ENCODE results near the gene PTPRCAP.

The PTPRCAP gene

DNA sequence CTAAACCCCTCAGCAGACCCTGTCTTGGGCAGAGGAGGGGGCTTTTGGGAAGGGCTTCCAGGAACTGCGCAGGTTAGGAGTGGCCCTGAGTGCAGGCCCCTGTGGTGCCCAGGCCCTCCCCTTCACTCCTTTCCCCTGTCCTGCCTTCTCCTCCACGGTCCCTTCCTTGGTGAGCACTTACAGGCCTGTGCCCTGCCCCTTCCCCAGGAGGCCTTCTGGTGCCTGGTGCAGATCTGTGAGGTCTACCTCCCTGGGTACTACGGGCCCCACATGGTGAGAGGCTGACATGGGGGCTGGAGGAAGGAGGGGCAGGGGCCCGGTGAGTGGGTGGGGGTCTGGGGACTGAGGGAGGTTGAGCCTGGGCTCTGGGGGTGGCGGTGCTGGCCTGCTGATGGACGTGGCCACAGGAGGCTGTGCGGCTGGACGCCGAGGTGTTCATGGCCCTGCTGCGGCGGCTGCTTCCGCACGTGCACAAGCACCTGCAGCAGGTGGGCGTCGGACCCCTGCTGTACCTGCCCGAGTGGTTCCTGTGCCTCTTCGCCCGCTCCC, 31.0 kb downstream of the PTPRCAP start:
- Histone ChIP-seq H3K27me3 (replicated peaks; ENCODE audit: insufficient read depth, low read length) (no peaks in the 10 kb centered on the region), H3K9me3 (replicated peaks; ENCODE audit: insufficient read depth, low read length) (no peaks in the 10 kb centered on the region), H3F3A (ENCODE audit: insufficient read depth, low read length) (no peaks in the 10 kb centered on the region; the same call in 1 of the 2 replicates), H3K4me2 (ENCODE audit: low read depth, low read length) (no peak overlapping the region), H3K27ac (ENCODE audit: low read length) (no peak overlapping the region), H3K4me1 (ENCODE audit: low read length) (peaks cover 26% of the 10 kb centered on the region), H3K4me3 (ENCODE audit: low read length) (no peak overlapping the region), H3K9ac (ENCODE audit: low read length) (no peak overlapping the region), H3K36me3 (replicated peaks; ENCODE audit: insufficient read depth, low read length) (no peaks in the 10 kb centered on the region), H3K9me2 (replicated peaks; ENCODE audit: insufficient read depth, low read length) (no peaks in the 10 kb centered on the region), H4K20me1 (ENCODE audit: insufficient read depth, low read length) (no peaks in the 10 kb centered on the region), H2AFZ (ENCODE audit: low read length) (no peak overlapping the region), H3K79me2 (ENCODE audit: low read length) (no peaks in the 10 kb centered on the region)
- TF ChIP-seq EZH2 (optimal IDR thresholded peaks at IDR 0.05; ENCODE audit: low read depth, low read length) (no peak), EZH2phosphoT487 (IDR thresholded peaks at IDR 0.05; ENCODE audit: low read length) (no peak)
- TF ChIP-seq, protein P1, sequence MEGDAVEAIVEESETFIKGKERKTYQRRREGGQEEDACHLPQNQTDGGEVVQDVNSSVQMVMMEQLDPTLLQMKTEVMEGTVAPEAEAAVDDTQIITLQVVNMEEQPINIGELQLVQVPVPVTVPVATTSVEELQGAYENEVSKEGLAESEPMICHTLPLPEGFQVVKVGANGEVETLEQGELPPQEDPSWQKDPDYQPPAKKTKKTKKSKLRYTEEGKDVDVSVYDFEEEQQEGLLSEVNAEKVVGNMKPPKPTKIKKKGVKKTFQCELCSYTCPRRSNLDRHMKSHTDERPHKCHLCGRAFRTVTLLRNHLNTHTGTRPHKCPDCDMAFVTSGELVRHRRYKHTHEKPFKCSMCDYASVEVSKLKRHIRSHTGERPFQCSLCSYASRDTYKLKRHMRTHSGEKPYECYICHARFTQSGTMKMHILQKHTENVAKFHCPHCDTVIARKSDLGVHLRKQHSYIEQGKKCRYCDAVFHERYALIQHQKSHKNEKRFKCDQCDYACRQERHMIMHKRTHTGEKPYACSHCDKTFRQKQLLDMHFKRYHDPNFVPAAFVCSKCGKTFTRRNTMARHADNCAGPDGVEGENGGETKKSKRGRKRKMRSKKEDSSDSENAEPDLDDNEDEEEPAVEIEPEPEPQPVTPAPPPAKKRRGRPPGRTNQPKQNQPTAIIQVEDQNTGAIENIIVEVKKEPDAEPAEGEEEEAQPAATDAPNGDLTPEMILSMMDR (IDR thresholded peaks at IDR 0.05; ENCODE audit: low read length) = no peak
- DNase-seq = no peak

DNA sequence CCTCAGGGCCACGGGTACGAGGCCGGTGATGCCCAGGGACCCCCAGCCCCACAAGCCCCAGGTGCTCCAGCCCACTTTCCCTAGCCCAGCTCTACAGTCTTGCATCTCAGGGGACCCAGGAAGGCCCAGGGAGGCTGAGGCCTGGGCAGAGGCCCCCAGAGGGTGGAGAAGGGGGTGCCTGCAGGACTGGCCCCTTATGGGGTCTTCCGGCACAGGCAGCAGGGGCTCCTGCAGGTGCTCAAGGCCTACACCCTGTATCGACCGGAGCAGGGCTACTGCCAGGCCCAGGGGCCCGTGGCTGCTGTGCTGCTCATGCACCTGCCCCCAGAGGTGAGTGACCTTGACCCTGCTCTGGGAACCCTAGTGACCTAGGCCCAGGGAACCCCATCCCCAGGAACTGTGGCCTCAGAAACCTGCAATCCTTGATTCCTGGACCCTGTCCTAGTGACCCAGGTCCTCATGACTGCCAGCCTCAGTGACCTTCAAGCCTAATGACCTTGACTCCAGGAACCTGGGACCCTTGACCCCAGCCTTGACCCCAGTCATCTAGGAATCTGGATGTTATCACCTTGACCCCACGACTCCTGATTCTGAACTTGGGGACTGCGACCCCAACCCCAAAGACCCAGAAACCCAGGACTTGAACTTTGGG, 31.7 kb downstream of the PTPRCAP start:
- H4K20me1 ChIP-seq (ENCODE audit: insufficient read depth, low read length) = no peaks in the 10 kb centered on the region
- no peaks in the 10 kb centered on the region for H3K27me3 ChIP-seq (replicated peaks; ENCODE audit: insufficient read depth, low read length)
- H3K4me2 ChIP-seq (ENCODE audit: low read depth, low read length) = no peak overlapping the region
- H3K36me3 ChIP-seq (replicated peaks; ENCODE audit: insufficient read depth, low read length) = no peaks in the 10 kb centered on the region
- TF ChIP-seq, protein P1 (IDR thresholded peaks at IDR 0.05; ENCODE audit: low read length) = no peak
- TF ChIP-seq EZH2 (optimal IDR thresholded peaks at IDR 0.05; ENCODE audit: low read depth, low read length) (no peak), EZH2phosphoT487 (IDR thresholded peaks at IDR 0.05; ENCODE audit: low read length) (no peak)
- H3K4me3 ChIP-seq (ENCODE audit: low read length) = no peak overlapping the region
- no peak overlapping the region for H3K27ac ChIP-seq (ENCODE audit: low read length)
- DNase-seq = no peak
- H3K9me3 ChIP-seq (replicated peaks; ENCODE audit: insufficient read depth, low read length) = no peaks in the 10 kb centered on the region
- H3K79me2 ChIP-seq (ENCODE audit: low read length) = peaks cover 6% of the 10 kb centered on the region
- H3K9ac ChIP-seq (ENCODE audit: low read length) = no peak overlapping the region
- peaks cover 26% of the 10 kb centered on the region for H3K4me1 ChIP-seq (ENCODE audit: low read length)
- no peaks in the 10 kb centered on the region for H3K9me2 ChIP-seq (replicated peaks; ENCODE audit: insufficient read depth, low read length)
- no peak overlapping the region for H2AFZ ChIP-seq (ENCODE audit: low read length)
- H3F3A ChIP-seq (ENCODE audit: insufficient read depth, low read length) = no peaks in the 10 kb centered on the region; the same call in 1 of the 2 replicates

DNA sequence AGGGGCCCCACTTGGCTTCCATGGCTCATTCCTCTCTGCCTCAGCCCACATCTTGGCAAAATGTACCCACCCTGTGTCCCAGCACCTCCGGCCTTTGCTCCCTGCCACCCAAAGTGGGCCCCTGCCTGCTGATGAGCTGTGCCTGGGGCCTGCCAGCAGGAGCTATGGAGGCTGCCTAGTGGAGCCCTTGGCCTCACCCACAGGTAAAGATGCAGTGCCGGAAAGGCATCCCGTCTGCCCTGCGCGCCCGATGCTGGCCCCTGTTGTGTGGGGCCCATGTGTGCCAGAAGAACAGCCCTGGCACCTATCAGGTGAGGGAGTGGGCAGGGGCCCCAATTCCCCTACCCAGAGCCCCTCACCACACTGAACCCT, 32.3 kb downstream of the PTPRCAP start:
- Histone ChIP-seq H3K4me3 (ENCODE audit: low read length) (no peak overlapping the region), H3K4me2 (ENCODE audit: low read depth, low read length) (no peak overlapping the region), H3K4me1 (ENCODE audit: low read length) (peaks cover 30% of the 10 kb centered on the region), H3K79me2 (ENCODE audit: low read length) (peaks cover 13% of the 10 kb centered on the region), H3K36me3 (replicated peaks; ENCODE audit: insufficient read depth, low read length) (no peaks in the 10 kb centered on the region), H3K9ac (ENCODE audit: low read length) (no peak overlapping the region), H3K27ac (ENCODE audit: low read length) (no peak overlapping the region), H3F3A (ENCODE audit: insufficient read depth, low read length) (peaks cover 1% of the 10 kb centered on the region; the same call in 1 of the 2 replicates), H2AFZ (ENCODE audit: low read length) (no peak overlapping the region), H3K27me3 (replicated peaks; ENCODE audit: insufficient read depth, low read length) (no peaks in the 10 kb centered on the region), H3K9me3 (replicated peaks; ENCODE audit: insufficient read depth, low read length) (no peaks in the 10 kb centered on the region), H3K9me2 (replicated peaks; ENCODE audit: insufficient read depth, low read length) (no peaks in the 10 kb centered on the region), H4K20me1 (ENCODE audit: insufficient read depth, low read length) (no peaks in the 10 kb centered on the region)
- no peak for DNase-seq
- TF ChIP-seq EZH2 (optimal IDR thresholded peaks at IDR 0.05; ENCODE audit: low read depth, low read length) = no peak
- TF ChIP-seq, protein P1 (IDR thresholded peaks at IDR 0.05; ENCODE audit: low read length) = no peak
- TF ChIP-seq EZH2phosphoT487 (IDR thresholded peaks at IDR 0.05; ENCODE audit: low read length) = no peak

Measured in MM.1S (cell line).